Suprapubic skin (tissue), 4 donors: Measurements from ENCODE around the gene RHOF.

Experiments used
- CTCF ChIP-seq, 2 donors: fragments of 200-600 bp in 1 of 2; fragments of 450-650 bp in 1 of 2; sonication (generic) in 1 of 2; IDR thresholded peaks; one replicate each; pipeline ENCODE4 v1.5.1; 2016 to 2019; ENCODE audit warnings: antibody characterized with exemption in 2 of 2, mild to moderate bottlenecking in 1 of 2, moderate library complexity in 1 of 2
- EP300 ChIP-seq: sonication (generic); formaldehyde crosslinking; IDR thresholded peaks from one replicate; pipeline ENCODE4 v1.6.1; 2017; ENCODE audit warnings: antibody characterized with exemption
- POLR2A ChIP-seq, 2 donors: fragments of 450-650 bp; IDR thresholded peaks; one replicate each; pipeline ENCODE4 v1.6.1; 2017; ENCODE audit warnings: antibody characterized with exemption in 2 of 2, mild to moderate bottlenecking in 2 of 2, moderate library complexity in 2 of 2
- POLR2AphosphoS5 ChIP-seq, 3 donors: sonication (generic); formaldehyde crosslinking; IDR thresholded peaks; one replicate each; pipeline ENCODE4 v1.6.1; 2017; ENCODE audit warnings: antibody characterized with exemption in 3 of 3

GRCh38 chr12:121839106-121839992 is 45.9 kb upstream of the RHOF start:
- TF ChIP-seq CTCF (IDR thresholded peaks at IDR 0.05) (peak; percentile 36 to 55), POLR2A (IDR thresholded peaks at IDR 0.05) (peak in 1 of 2 donors; percentile 29), POLR2AphosphoS5 (IDR thresholded peaks at IDR 0.05) (no peak), EP300 (no peak)
